Activated CD8-positive, alpha-beta memory T cell treated with anti-CD3 and anti-CD28 coated beads for 24 hours (primary cell): ENCODE measurements around the gene TLE5.
"Not testable (repeated sequence)": the region's sequence is repeated elsewhere in the genome, so short reads cannot be mapped to it uniquely, and the experiment has no call there.

Experiments
- DNase-seq: peaks from one replicate; pipeline ENCODE4 v3.0.0-alpha.2; 2020

TLE5 gene

GRCh38 chr19:3041761-3042620 is 20.3 kb downstream of the TLE5 start:
- DNase-seq, result no peak

DNA sequence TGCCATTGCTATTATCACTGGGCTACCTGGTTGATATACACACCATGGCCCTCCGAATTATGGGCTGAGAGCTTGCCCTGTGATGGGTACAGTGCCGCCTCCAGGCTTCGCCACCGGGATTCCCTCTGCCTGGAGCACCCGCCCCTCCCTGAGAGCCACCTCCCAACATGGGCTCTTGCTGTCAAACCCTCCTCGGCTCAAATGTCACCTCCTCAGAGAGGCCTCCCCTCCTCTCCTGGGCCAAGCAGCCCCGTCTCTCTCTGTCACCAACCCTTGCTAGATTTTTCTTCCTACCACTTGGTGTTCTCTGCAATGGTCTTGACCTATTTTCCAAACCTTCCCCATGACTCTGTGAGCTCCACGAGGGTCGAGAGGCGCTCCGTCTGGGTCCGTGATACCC is 21.0 kb downstream of the TLE5 start:
- no peak for DNase-seq

- no peak for DNase-seq
These were observed 22.6 kb downstream of the TLE5 start for GRCh38 chr19:3039641-3040077.

DNA sequence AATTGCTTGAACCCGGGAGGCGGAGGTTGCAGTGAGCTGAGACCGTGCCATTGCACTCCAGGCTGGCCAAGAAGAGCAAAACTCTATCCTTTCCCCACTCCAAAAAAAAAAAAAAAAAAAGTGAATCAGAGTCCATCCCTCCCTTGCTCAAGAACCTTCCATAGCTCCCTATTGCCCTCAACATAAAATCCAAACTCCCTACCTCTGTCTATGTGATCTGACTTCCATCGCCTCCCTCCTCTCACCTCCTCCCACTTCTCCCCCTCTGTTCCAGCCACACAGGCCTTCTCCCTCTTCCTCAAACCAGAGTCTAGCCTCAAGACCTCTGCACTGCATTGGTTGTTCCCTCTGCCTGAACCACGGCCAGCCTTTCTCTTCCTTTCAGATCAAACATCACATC is 23.2 kb downstream of the TLE5 start:
- DNase-seq, result no peak

GRCh38 chr19:3038214-3038613 is 24.1 kb downstream of the TLE5 start:
- DNase-seq, result no peak

DNA sequence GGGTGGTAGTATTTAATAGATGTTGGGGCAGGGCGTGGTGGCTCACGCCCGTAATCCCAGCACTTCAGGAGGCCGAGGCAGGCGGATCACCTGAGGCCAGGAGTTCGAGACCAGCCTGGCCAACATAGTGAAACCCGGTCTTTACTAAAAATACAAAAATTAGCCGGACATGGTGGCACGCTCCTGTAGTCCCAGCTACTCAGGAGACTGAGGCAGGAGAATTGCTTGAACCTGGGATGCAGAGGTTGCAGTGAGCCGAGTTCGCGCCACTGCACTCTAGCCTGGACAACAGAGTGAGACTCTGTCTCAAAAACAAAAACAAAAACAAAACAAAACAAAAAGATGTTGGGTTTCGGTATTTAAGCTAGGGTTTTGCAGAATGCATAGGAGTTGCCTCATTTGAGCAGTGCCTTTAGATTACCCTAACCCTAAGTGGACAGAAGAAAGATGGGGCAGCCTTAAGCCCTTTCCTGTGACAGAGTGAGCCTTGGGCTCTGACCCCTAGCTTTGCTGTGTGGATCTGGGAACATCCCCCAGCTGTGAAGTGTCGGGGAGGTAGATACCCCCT is 25.2 kb downstream of the TLE5 start:
- DNase-seq, result not testable (repeated sequence)

DNA sequence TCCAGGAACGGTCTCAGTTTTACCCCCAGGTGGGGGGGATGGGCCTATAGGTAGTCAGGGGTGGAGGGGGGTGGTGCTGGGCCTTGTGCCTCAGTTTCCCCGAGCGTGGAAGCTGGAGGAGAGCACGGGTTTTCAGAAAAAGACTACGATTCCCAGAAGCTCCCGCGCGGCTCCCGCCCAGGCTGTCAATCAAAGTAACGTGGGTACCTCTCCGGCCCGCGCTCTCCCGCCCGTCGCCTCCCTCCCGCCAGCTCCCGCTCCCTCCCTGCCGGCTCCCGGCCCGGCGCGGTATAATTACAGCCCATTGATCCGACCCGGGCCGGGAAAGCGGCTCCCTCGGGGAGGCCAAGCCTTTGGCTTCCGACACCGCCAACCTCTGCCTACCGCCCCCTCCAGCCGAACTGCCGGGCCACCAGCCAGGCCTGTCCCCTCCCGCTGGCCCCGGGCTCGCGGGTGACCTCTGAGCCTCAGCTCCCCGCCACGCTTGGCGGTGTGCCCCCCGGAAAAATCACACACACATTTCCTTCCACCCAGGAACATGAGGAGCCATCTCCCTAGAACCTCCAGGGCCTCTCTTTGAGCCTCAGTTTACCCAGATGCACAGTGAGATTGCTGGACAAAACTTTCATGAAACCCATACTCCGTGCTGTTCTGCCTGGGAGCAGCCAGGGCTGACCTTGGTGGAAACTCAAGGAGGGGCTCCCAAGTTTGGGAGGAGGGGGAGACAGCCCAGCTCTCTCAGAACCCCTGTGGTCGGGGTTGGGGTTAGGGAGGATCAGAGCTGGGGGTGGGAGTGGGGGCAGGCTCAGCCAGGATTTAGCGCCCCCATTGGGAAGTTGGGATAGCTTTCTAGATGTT is 25.9 kb downstream of the TLE5 start:
- DNase-seq, result peak; percentile 93

DNA sequence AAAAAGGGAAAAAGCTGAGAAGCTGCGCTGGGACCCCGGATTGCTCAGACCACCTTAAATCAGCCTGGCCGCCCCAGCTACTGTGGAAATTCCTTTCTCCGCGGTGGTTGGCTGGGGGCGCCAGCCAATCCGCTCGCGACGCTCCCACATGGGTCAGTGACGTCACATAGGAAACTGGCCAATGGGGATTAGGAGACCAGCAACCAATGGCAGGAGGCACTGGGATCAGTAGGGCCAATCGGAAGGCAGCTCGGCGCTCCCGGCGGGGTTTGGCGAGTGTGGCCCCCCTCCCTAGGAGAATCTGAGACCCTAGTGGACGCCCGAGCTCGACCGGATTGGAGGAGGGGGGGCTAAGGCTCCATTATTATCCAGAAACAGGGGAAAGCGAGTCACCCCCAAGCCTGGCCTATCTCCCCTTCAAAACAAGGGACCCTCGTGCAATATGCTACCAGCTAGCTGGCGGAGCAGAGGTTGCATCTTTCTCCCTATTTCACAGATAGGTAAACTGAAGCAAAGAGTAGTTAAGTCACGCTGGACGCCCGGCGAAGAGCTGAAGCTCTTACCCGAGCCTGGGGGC is 26.7 kb downstream of the TLE5 start:
- DNase-seq, result peak; percentile 94

- peak; percentile 82 for DNase-seq
These were observed 27.4 kb downstream of the TLE5 start for GRCh38 chr19:3034656-3035541.

DNA sequence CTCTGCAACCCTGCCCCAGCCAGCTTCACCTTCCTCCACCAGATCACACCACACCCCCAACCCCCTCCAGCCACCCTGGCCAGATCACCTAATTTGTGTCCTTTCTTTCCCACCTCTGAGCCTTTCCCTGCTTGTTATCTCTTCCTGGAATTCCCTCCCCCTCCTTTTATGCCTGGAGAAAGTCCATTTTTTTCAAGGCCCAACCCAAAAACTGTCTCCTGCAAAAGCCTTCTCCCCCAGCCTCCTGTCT is 28.0 kb downstream of the TLE5 start:
- DNase-seq, result no peak

DNA sequence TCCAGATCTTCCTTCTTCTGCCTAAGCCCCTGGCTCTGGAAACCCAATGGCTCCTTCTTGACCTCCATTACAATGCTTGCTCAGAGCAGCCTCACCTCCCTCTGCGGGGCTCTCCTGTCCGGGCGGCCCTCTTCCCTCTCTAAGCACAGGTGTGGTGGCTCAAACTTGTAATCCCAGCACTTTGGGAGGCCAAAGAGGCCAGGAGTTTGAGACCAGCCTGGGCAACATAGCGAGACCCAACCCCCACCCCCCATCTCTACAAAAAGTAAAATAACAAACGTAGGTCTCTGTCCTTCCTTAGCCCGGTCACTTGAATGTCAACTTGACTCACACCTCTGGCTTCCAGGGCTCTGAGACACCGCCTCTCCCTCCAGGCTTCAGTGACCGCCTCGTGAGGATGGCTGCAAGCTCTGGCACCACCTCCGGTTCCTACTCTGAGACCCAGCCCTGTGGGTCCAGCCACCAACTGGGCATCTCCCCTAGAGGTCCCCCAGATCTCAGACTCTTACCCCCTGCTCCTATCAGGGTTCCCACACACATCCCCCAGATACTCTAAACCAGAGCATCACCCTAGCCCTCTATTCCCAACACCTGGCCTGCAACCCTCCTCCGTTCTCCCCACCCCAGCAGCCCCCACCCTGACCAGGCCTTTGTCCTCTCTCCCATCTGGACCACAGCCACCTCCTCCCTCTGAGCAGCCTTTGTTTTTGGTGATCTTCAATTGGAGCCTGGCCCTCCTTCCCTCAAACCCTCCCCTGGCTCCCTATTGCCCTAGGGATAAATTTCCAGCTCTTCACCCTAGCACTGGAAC is 28.5 kb downstream of the TLE5 start:
- DNase-seq, result no peak

DNA sequence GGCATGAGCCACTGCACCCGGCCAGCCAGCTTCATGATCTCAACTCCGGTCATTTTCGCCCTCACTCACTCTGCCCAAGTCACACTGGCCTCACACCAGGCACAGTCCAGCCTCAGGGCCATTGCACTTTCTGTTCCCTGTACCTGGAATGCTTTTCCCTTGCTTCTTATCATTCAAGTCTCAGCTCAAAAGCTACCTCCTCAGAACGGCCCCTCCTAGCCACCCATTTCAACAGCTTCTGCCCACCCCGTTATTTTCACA is 30.8 kb downstream of the TLE5 start:
- DNase-seq, result no peak

DNA sequence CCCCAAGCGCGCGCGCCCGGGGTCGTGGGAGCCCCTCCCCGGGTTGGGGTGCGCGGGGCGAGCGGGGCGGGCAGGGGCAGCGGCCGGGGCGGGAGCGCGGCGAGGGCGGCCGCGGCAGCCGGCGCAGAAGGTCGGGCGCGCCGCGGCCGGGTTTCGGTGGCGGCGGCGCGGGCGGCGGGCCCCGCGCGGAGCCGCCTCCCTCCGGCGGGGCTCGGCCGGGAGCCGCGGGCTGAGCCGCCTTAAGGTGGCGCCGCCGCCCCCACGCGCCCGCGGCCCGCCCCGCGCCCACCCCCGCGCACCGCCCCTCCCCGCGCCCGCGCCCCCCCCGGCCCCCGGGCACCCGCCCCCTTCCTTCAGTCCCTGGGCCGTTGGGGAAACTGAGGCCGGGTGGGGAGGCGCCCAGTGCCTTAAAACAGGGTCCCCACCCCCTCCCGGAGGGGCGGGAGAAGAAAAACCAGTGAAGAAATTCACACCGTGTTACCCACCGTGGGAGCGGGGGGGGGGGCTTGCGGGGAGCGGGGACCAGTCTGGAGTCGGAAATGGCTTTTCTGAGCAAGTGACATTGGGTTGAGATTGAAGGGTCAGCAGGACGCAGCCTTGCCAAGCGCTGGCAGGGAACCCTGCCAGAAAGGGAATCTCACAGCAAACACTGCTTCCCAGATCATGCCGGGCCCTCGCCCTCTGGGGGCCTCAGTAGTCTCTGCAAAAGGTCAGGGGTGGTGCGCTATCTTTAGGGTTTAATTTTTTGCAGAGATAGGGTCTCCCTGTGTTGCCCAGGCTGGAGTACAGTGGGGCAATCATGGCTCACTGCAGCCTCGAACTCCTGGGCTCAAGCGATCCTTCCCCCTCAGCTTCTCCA is 33.0 kb downstream of the TLE5 start, which contains the start of gene TLE2:
Gene TLE2, minus strand, starts transcription at position 216 of the 859 bp plus-strand sequence. CDS start 376 bp downstream, outside the sequence.
- no peak for DNase-seq

DNA sequence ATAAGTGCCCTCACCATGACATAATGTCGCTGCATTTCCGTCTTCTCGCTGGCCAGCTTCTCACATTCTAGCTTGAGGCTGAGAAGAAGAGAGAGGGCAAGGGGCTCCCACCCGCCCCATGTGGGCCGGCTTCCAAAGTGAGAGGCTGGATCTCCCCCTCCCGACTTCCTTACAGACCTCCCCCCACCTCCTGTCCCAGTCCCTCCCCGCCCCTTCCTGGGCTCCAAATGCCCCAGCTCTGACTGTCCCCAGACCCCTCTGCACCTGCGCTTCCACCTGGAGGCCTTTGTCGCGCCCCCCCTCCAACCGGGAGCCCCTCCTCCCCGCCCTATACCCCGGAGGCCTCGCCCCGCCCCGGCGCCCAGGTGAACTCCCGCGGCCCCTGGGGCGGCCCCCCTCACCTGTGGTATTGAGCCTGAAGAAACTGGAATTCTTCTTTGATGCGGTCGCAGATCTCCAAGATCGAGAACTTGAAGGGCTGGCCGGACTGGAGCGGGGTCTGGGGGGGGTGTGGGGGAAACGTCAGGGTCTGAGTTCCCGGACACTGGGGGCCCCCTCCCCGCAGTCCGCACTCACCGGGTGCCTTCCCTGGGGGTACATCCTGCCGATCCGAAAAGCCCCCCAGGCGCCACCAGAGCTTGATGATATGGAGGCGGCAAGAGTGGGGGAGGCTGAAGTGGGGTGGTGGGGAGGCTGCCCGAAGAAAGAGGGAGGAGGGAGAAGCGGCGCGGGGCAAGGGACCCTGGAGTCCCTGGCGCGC is 33.8 kb downstream of the TLE5 start:
- DNase-seq, result no peak

DNA sequence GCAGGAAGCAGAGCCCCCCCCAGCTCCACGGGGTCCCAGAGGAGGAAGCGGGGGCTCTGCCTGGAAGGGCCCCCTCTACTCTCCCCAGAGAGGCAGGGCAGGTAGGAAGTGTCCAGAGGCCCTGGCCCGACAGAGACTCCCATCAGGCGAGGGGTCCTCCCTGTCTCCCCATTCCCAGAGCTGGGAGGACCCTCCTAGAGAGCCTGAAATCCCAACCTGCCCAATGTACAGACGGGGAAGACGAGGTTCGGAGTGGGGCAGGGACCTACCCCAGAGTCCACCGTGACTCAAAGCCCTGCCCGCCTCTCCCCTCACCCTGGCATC is 34.4 kb downstream of the TLE5 start:
- DNase-seq, result no peak

DNA sequence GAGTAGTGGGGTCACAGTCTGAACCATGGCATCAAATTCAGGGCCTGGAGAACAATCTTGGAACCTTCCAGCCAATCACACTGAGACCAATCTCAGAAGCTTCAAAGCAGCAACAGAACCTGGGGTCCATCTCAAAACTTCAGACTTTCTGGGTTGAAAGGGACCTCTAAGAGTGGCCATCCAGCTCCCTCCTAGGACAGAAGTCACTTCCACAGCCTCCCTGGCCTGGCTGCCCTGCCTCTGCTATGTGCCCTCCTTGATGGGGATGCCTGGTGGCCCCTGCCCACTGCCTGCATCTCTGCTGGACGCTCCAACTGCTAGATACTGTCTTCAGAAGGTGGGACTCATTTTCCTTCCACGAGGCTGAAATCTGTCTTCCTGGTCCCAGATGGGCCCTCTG is 35.0 kb downstream of the TLE5 start:
- no peak for DNase-seq

DNA sequence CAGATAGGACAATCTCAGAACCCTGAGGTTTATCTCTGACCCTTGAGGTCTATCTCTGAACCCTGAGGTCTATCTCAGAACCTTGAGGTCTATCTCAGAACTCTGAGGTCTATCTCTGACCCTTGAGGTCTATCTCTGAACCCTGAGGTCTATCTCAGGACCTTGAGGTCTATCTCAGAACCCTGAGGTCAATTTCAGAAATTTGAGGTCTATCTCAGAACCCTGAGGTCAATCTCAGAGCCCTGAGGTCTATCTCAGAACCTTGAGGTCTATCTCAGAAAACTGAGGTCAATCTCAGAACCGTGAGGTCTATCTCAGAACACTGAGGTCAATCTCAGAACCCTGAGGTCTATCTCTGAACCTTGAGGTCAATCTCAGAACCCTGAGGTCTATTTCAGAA is 35.5 kb downstream of the TLE5 start:
- no peak for DNase-seq

DNA sequence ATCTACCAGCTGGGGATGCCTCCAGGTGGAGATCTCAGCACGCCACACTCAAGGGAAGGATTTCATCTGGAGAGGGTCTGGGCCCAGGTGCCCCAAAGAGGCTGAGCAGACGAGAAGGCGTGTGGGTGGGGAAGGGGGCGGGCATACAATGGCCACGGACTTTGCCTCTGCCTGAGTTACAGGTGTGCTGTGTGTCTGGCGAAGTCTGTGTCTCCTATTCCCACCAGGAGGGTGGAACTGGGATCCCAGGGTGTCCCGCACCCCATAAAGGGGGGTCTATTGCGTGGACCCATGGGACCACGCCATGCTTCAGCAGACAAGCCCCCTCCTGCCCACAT is 36.8 kb downstream of the TLE5 start:
- no peak for DNase-seq

- no peak for DNase-seq
These were observed 37.3 kb downstream of the TLE5 start for GRCh38 chr19:3024870-3025548.

DNA sequence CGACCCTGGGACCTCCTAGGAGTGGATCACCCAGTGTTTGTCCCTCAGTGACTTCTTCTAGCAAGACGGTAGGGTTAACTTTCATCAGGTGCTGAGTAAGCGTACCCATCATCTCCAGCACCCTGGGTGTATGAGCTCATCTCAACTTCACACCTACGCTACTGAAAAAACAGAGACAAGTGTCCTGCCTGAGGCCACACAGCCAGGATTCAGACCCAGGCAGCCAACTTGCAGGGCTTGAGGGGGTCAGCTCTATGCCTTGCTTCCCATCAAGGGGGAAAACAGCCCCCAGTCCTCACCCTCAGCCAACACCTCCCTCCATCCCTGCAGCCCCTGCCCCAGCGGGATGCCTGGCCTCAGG is 37.8 kb downstream of the TLE5 start:
- DNase-seq, result no peak
